ENCODE measurements around the gene TNFRSF14.

GRCh38 chr1:2525572-2525919 lies 30.6 kb upstream of the TNFRSF14 start:
- TF ChIP-seq CTCF (IDR thresholded peaks at IDR 0.05) (no peak), ZFX (IDR thresholded peaks at IDR 0.05; ENCODE audit: borderline replicate concordance) (no peak)

All from 22Rv1 (cell line).